Suppressor macrophage (primary cell): ENCODE measurements around the gene RTP5.
A peak's percentile ranks its signal among the peaks of the same experiment; 100 is the strongest.

ENCODE experiments used
- DNase-seq, 4 experiments: peaks; one replicate each; pipeline ENCODE4 v3.0.0-alpha.2; 2020 to 2022

RTP5 gene

DNA sequence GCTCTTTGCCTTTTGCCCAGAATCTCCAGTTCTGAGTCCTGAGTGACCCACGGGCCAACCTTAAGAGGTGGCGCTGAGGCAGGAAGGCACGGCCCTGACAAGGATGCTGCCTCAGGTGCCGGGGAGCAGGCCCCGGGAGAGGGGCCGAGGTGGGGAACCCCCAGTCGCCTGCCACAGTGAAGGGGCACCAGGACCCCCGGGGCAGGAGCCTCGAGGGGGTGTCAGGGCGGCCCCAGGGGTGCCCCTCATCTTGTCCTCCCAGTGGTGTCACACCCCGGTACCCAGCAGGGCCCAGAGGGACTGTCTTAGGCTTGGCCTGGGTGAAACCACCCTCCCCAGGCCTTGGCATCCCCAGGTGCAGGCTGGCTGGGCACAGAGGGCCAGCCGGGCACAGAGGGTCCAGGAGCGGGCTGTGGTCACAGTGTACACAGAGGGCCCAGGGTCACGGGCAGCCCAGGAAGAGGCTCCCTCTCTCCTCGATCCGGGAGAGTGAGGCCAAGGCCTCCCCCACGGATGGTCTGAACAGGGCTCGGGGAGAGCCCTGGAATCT lies 11.9 kb upstream of the RTP5 start:
- no peak for DNase-seq

DNA sequence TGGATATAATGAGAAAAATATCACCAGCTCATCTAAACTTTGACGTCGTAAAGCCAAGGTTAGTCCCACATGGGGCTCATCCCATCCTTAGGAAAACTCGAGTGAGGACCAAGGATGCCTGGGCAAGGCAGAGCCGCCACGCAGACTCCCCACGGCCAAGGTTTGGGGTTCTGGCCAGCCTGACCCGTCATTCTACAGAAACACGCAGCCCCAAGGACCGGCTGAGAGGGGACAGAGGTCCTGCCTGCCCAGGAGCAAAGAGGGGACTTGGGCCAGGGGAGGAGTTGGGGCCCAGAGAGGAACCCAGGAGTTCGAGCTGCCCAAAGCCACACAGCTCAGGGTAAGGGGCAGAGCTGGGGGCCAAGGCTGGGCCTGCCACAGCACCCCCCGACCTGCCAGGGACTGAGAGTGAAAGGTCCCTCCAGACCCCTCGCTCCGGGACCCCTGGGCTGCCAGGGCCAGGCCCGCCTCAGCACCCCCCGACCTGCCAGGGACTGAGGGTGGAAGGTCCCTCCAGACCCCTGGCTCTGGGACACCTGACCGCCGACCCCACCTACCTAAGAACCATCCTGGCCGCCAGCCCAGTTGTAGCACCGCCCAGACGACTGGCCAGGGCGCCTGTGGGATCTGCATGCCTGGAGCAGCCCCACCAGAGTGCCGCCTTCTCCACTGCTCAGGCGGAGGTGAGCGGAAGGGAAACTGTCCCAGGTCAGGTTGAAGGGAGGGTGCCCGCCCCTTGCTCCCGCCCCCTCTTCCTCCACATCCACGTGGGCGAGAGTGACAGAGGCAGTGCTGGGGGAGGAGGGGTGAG lies 11.1 kb upstream of the RTP5 start, which contains the start of gene PDCD1:
PDCD1 (minus strand) TSS at position 689 of the 811 bp plus-strand sequence; CDS start at position 633, 56 bp downstream.
- DNase-seq = peak in 2 of 4 experiments; percentile 20 to 34

DNA sequence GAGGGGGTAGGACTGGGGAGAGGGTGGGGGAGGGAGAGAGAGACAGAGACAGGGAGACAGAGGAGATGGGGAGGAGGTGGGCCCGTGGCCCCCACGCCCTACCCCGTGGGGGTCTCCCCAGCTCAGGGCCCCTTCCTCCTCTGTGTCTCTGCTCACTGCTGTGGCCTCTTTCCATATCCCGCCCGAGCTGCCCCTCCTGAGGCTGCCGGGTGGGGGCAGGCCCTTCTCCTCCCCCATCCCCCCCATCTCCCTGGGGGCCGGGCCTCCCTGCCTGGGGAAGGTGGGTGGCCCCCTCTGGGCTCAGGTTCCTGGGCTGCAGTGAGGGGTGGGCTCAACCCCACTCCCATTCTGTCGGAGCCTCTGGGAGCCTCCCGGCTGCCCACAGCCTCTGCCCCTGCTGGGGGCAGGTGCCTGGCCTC lies 10.5 kb upstream of the RTP5 start:
- peak in 1 of 4 experiments; percentile 5 for DNase-seq

DNA sequence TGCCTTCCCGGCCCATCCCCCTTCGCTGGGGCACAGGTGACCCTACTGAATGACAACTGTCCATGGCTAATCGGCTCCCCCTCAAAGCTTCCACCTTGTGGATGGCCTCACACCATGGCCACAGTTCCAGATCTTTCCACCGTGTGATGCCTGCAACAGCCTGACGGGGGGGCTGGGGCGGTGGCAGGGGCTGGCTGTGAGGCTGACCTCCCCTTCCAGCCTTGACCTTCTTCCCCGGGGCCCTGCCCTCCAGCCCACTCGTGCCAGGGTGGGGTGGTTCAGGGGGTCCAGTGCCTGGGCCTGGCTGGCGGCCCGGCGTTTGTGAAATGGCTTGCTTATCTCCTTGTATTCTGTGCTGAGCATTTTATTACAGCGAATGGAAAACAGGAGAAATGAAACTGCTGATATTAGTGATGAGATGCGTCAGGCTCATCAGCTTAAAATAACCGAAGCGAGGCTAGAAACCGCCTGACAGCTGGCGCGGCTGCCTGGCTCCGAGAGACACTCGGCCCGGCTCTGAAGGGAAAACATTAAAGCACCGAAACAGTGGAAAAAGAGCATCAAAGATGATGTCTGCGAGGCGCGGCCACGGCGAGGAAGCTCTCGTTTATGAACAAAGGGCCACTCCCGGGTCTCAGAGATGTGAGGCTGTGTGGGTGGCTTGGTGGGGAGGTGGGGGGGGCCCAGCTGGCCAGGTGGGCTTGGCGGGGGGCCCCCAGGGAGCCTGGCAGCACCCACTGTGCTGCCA lies 9.9 kb upstream of the RTP5 start:
- DNase-seq = peak; percentile 72 to 84 (median 82)

DNA sequence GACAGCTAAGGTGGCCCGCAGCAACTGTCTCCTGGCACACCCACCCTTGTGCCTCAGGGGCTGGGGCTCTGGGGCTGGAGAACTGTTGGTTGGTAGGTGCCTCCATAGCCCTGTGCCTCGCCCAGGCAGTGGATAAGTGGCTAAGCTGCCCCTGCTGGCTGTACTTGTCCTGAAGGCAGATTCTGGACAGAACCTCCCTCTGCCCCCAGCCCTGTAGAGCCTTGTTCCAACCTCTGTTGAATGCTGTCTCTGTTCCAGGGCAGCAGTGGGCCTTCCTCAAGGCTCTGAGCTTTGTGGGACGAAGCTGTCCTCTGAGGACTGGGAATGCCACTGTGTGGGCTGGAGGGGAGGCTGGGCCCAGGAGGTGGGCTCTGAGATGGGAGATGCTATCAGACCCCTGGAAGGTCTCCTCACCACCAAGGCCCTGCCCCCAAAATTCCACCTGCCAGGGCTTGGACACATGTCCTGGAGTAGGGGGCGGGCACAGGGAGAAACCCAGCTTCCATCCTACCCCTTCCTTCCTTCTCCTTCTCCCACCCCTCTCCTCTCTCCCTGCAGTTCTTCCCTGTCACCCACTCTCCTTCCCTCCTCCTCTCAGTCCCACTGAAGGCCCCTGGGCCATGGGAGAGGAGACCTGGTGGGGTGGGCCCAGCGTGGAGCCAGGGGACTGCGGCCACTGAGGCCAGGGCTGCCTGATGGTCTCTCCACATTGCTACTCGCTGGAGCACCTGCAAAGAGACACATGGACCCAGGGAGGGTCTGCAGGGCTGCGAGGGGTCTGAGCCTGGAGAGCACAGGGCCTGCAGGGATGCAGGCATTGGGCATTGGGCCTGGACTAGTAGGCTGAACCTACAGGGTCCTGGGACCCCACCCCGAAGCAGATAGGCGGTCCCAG lies 9.1 kb upstream of the RTP5 start:
- DNase-seq = peak in 2 of 4 experiments; percentile 33 to 35

DNA sequence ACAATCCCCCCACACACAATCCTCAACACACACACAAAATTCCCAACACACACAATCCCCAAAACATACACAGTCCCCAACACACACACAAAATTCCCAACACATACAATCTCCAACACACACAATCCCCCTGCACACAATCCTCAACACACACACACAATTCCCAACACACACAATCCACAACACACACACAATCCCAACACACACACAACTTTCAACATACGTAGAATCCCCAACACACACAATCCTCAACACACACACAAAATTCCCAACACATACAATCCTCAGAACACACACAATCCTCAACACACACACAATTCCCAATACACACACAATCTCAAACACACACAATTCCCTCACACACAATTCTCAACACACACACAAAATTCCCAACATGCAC lies 8.3 kb upstream of the RTP5 start:
- DNase-seq = no peak

DNA sequence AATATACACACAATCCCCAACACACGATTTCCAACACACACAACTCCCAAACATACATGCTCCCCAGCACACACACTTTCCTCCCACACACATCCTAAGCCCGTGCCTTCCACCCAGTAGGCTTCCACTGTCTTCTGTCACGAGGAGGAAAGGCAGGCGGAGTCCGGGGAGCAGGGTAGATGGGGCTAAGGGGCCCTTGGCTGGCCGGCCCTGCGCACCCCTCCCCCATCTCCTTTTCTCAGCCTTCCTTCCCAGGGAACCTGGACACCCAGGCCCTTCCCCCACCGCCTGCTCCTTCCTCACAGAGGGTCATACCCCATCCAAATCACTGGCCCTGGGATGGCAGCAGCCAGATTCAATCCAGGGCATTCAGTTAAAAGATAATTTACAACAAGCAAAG lies 7.4 kb upstream of the RTP5 start:
- DNase-seq = no peak

DNA sequence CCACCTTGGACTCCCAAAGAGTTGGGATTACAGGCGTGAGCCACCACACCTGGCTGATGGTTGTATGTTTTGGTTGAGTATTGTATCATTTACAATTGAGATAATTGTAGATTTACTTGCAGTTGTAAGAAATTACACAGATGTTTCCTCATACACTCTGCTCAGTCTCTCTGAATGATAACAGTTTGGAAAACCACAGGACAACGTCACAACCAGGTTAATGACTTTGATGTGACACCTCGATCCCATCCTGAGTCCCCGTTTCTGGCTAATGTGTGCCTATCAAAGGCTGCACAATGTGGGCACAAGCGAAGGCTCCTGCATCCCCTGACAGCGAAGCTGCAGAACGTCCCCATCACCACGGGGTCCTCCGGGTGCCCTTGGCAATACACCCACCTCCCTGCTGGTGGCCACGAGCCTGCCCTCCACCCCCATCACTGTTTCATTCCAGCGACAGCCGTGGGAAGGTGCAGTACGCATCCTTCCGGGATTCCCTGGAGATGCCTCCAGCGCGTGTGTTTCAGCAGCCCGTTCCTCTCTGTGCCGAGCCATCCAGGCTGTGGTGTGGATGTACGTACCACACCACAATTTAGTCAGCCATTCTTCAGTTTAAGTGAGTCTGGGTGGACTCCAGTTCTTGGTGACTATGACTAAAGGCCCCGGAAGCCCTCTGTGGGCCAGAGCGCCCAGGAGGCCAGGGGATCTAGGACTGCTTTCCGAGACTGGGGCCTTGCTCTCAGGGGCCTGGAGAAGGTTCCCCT lies 6.6 kb upstream of the RTP5 start:
- no peak for DNase-seq

DNA sequence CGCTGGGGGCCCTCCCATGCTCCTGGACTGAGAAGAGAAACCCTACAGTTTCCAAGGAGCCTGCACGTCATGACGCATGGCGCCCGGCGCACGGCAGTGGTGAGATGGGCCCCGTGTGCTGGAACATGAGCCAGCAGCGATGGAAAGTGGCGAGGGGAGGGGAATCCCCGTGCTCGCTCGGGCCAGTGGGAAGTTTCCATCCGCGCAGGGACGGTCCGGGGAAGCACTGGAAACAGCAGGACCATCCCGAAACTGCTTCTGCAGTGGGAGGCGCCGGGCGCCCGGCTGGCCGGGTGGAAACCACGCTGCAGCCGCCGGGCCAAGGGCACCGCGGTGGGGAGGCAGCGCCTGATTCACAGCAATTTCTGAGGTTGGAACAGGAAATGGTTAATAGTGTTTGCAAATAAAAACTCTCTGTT lies 6.0 kb upstream of the RTP5 start:
- peak; percentile 54 to 80 (median 64) for DNase-seq

DNA sequence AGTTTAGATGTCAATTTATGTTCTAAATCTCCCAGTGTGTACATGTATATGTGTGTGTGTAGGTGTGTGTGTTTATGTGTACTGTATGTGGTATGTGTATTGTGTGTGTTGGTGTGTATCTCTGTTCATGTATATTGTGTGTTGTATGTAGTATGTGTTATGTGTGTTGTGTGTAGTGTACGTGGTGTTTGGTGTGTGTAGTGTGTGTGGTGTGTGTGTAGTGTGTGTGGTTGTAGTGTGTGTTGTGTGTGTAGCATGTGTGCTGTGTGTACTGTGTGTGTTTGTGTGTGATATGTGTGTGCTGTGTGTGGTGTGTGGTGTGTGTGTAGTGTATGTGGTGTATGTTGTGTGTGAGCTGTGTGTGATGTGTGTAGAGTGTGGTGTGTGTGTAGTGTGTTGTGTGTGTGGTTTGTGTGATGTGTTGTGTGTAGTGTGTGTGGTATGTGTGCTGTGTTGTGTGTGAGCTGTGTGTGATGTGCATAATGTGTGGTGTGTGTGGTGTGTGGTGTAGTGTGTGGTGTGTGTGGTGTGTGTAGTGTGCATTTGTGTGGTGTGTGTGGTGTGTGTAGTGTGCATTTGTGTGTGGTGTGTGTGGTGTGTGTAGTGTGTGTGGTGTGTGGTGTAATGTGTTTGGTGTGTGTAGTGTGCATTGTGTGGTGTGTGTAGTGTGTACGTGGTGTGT lies 5.2 kb upstream of the RTP5 start:
- no peak for DNase-seq

DNA sequence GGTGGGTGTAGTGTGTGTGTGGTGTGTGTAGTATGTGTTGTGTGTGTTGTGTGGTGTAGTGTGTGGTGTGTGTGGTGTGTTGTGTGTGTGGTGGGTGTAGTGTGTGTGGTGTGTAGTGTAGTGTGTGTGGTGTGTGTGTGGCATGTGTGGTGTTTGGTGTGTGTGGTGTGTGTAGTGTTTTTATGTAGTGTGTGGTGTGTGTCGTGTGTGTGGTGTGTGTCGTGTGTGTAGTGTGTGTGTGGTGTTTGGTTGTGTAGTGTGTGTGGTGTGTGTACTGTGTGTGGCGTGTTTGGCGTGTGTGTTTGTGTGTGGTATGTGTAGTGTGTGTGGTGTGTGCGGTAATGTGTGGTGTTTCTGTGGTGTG lies 4.7 kb upstream of the RTP5 start:
- no peak for DNase-seq

DNA sequence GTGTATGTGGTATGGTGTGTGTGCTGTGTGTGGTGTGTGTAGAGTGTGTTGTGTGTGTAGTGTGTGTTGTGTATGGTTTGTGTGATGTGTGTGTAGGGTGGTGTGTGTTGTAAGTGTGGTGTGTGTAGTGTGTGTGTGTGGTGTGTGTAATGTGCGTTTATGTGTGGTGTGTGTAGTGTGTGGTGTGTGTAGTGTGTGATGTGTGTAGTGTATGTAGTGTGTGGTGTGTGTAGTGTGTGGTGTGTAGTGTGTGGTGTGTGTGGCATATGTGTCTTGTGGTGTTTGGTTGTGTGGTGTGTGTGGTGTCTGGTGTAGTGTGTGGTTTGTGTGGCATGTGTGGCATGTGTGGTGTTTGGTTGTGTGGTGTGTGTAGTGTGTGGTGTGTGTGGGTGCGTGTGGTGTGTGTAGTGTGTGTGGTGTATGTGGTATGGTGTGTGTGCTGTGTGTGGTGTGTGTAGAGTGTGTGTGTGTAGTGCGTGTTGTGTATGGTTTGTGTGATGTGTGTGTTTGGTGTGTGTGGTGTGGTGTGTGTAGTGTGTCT lies 4.0 kb upstream of the RTP5 start:
- no peak for DNase-seq

DNA sequence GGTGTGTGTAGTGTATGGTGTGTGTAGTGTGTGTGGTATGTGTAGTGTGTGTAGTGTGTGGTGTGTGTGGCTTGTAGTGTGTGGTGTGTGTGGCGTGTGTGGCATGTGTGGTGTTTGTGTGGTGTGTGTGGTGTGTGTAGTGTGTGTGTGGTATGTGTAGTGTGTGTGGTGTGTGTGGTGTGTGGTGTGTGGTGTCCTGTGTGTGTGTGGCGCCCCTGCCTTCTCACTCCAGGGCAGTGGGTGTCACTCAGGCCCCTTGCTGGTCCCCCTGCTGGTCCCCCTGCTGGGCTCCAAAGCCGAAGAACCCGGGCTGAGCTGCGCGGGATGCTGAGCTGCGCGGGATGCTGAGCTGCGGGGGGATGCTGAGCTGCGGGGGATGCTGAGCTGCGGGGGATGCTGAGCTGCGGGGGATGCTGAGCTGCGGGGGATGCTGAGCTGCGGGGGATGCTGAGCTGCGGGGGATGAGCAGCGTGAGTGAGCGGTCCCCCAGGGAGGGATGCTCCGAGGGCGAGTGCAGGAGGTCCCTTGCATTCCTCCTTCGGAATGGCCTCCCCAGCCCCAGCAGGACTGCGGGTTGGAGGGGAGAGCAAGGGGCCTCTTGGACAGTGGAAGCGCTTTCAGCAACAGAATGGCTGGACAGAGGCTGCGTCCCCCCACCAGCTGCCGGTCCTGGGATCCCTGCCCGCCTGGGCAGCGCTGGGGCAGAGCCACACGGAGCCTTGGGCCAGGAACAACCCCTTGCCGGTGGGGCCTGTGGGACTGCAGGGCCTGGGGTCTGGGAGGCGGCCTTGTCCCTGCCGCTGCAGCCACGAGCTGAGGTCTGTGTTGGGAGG lies 3.4 kb upstream of the RTP5 start:
- DNase-seq = peak in 1 of 4 experiments; percentile 5

DNA sequence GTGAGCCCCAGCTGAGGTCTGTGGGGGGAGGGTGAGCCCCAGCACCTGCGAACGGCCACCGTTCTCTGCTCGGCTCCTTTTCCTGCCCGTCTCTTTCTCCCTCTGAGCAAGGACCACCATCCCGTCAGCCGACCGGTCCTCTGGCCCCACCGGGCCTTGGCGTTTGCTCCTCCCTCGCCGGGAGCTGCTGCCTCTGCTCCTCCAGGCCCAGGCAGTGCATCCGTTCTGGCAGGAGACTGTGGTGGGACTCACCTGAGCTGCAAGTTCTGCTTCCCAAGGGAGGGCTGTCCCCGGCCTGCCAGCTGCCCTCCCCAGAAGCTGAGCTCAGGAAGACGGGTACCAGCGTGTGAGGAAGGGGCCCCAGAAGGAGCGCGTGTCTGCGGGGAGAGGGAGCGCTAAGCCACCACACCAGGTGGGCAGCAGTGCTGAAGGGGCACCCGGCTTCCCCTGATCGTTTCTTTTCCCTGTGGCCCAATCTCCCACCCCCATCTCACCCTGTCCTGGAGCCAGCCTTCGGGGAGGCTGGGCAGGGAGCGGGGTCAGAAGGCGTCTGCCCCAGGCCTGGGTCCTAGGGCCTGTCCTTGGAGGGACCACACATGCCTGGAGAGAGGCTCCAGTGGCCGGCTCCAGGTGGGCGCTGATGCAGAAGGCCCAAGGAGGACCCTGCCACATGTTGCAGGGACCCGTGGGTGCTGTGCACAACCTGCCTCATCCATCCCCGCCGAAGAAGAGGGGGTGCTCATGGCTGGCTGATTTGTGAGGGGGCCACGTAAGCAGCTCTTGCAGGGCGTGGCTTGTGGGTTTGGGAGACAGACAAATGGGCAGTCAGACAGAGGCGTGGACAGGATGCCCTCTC lies 2.5 kb upstream of the RTP5 start:
- DNase-seq = peak in 1 of 4 experiments; percentile 1

DNA sequence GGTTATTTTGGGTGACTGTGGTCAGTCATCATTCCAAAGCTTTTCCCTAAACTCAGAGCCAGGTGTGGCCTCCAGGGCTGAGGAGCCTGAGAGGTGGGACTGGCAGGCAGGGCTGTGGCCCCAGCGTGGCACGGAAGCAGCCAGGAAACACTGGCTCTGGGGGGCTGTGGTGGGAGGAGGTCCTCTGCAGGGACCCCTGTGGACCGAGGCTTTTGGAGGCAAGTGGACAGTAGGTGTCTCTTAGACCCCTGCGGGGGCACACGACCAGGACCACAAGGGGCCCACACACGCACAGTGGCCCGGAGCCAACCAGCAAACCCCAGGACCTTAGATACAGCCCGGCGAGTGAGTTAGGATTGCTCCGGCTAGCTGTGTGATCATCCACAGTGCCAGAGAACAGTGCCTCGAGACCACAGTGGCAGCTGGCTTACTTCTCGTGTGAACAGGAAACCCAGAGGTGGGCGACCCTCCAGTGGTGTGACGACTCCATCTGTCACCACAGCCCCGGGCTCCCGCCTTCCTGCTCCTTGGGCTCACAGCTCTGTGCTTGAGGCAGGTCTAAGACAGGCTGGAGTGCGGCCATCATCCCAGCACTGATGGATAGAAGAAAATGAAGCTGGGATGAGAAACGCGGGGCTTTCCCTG lies 1.6 kb upstream of the RTP5 start:
- DNase-seq = peak in 2 of 4 experiments; percentile 23 to 50

DNA sequence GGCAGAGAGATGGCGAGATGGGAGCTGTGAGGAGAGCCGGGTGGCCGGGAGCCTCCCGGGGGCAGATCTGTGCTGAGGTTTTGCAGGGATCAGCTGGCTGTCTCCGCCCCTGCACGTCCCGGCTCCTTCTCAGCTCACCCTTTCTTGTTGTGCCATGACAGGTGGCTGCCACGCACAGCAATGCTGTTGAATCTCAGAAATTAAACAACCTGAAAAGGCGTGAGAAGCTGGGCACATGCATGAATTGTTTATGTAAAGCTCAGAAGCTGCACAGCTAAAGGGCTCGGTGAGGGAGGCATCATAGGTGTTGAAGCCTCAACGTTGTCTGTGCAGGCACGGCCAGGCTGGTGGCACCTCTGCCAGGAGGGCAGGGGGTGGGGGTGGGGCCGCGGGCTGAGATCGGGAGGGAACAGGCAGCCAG lies 858 bp upstream of the RTP5 start:
- no peak for DNase-seq

DNA sequence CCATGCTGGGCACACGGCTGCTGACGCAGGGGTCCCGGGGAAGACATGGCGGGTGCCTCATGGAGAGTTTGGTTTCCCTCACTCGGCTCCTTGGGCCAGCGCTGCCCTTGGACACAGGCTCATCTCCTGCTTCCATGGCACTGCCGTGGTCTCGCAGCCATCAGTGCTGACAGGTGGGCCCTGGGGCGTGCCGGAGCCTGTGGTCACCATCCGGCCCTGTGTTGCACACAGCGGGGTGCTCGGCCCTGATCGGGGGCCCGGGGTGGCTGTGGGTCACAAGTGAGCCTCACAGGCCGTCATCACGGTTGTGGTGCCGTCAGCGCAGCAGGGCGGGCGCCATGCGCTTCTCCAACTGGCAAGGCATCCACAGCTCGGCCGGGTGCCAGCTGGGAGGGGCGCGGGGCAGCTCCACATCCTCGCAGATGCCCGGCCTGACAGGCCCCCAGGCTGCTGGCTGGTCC lies 582 bp downstream of the RTP5 start:
- DNase-seq = no peak
